Left forelimb (tissue), 1 donor: ENCODE data around the gene MTRF1L.

ENCODE experiments used
- DNase-seq: peaks from one replicate; pipeline ENCODE4 v3.0.0-alpha.2; 2018; ENCODE audit warnings: low spot score

MTRF1L gene, protein sequence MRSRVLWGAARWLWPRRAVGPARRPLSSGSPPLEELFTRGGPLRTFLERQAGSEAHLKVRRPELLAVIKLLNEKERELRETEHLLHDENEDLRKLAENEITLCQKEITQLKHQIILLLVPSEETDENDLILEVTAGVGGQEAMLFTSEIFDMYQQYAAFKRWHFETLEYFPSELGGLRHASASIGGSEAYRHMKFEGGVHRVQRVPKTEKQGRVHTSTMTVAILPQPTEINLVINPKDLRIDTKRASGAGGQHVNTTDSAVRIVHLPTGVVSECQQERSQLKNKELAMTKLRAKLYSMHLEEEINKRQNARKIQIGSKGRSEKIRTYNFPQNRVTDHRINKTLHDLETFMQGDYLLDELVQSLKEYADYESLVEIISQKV

DNA sequence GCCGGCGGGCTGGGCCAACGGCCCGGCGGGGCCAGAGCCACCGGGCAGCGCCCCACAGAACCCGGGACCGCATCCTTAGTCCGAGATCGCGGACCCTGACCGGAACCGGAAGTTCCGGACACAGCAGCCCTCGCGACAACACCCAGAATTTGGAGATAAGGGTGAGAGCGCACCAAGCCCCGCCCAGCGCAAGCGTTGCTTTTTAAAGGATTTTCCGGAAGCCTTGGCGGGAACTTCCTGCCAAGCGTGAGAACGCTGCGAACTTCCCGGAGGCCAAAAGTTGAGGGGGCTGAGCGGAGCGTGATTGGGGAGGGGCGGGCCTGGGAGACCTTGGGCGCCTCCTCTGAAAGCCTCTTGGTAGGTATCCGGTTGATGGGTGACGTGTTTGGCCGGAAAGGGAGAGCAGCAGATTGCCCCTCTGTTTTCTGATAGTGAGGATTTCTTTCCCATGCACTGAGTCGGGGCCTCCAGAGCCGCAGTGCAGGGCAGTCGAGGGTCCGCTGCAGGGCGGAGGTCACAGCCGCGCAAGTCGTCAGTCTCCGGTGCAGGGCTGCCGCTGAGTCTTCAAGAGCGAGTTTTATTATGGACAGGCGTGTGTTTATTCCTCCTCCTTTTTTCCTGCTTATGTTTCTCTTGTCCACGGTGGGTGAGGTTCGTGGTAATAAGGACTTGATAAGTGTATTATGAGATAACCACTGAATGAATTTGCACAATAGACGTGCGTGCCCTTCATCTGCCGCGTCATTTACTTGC is at the start of gene MTRF1L:
Gene MTRF1L, minus strand, starts transcription at position 97 of the 753 bp plus-strand sequence. Its CDS starts 24 bp downstream, at position 73.
- DNase-seq: peak; percentile 95

GRCh38 chr6:153051801-153052200 is 49.3 kb upstream of the MTRF1L start:
- DNase-seq: no peak

- no peak for DNase-seq
These were observed 46.1 kb upstream of the MTRF1L start for GRCh38 chr6:153048631-153049030.

DNA sequence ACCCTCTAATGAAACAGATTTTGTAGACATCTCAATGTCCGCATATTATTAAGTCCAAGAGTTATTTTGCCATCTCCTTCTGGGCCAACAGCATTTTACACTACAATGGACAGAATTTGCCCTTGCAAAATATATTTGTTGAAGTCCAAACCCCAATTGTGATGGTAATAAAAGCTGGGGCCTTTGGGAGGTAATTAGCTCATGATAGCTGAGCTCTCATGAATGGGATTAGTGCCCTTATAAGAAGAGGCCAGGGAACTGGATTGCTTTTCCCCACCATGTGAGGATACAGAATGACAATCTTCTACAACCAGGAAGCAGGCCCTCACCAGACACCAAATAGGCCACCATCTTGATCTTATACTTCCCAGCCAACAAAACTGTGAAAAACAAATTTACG is 44.9 kb upstream of the MTRF1L start:
- no peak for DNase-seq

DNA sequence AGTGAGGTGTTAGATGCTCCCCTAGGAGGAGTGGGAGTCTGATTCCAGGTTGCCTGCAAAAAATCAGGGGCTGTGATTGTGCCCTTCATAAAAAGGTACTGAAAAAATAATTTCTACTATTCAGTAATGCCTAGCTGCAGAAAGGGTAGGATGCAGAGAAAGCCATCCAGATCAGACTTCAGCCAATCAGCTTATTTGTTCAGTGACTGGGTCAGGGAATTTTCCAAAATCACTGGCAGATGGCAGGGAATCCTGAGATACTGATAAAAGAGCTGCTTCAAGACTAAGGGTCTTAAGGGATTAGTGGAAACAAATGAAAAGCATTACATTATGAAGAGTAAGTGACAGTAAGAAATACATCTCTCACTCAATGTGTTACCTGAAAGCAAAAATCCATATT is 42.8 kb upstream of the MTRF1L start:
- no peak for DNase-seq

GRCh38 chr6:153044295-153044694 is 41.8 kb upstream of the MTRF1L start:
- DNase-seq: no peak

DNA sequence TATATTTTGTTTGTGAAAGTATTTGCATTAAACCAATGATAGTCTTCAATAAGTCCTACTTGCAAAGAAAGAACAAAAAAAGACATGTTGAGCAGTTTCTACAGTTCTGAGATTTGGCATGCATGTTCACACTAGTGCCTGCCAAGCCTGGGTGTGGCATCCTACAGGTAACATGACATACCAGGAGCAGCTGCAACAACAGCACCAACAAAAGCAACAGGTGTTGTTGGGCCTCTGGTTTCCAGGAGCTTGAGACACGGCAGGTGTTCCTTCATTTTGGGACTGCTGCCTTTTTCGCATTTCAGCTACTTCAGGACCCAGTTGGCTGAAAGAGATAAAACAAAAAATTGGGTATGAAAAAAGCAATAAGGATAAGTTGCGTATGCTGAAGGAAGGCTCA is 41.2 kb upstream of the MTRF1L start:
- no peak for DNase-seq

DNA sequence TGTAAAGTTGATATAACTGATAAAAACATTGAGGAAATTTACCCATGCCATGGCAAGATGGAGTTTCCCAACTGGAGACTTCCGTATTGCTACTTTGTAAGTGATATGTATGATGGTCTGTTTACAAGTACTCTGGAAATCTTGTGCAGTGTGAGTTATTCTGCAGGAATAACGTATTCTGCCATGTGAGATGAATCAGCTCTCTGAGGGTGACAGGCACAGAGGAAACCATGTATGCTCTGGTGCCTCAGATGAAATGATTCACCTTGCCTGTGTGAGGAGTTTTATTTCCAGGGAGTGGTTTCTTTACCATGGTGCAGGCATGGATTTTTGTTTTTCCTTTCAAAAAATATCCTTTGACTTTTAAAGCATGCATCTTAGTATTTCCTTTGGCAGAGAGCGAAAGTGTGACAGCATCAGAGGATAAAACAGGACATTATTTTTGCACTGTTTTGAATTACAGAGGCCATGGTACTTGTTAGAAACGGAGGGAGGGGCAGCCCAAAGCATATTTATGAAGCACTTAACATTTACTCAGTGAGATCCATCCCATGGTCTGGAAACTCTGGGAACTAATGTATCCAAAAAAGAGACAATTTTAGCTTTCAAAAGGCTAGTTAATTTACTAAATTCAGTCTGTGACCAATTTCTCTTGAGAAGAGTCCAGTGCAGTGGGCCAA is 36.0 kb upstream of the MTRF1L start:
- no peak for DNase-seq

DNA sequence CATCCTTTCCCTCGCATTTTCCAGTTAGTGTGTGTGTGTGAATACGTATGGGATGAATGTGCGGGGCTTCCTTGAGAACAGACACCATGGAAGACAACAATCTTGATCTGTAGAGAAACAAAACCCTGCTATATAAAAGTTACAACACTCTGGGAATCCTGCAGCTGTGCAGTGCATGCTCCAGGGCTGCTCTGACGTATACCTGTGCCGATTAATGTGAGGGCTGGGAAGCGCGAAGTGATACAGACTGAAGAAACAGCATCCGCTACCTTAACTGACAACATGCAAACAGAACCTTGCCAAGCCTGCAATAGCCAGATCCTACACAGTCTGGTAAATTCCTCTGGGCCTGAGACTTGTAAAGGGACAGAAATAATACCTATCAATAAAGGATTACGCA is 31.6 kb upstream of the MTRF1L start:
- no peak for DNase-seq

DNA sequence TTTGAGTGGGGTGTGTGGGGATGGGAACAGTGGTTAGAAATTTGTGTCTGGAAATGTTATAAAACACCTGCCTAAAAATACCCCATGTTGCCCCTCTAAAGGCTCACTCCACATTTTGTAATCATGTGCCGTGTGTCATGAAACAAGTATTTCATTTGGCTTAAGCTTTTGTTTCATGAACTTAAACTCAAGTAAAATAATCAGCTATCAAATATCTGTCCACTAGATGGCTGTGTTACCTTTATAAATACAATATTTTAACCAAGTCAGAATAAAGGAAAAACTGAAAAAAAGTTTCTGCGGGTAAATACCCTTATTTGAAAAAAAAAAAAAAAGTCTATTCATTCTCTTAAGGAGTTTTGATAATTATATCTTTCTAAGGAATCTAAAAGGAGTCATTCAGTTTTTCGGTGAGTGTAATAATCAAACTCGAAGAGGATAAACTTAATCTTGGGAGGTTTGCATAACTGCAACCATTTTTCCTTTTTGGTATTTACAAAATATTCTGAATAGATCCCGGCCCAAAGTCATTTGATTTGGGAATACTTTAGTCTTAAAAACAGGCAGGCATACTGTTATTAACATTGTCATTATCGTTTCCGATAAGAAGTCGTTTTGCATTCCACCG is 29.9 kb upstream of the MTRF1L start:
- DNase-seq: no peak

GRCh38 chr6:153031335-153031955 is 28.9 kb upstream of the MTRF1L start:
- DNase-seq: no peak

- DNase-seq: no peak
These were observed 26.5 kb upstream of the MTRF1L start for GRCh38 chr6:153028963-153029362.

- no peak for DNase-seq
These were observed 25.8 kb upstream of the MTRF1L start for GRCh38 chr6:153028286-153028685.

- no peak for DNase-seq
These were observed 25.0 kb upstream of the MTRF1L start for GRCh38 chr6:153027480-153027879.

- DNase-seq: no peak
These were observed 22.2 kb upstream of the MTRF1L start for GRCh38 chr6:153024709-153025017.

- DNase-seq: no peak
These were observed 21.6 kb upstream of the MTRF1L start for GRCh38 chr6:153023977-153024708.

GRCh38 chr6:153018355-153018754 is 15.8 kb upstream of the MTRF1L start:
- no peak for DNase-seq

GRCh38 chr6:153016846-153017245 is 14.3 kb upstream of the MTRF1L start:
- DNase-seq: no peak

DNA sequence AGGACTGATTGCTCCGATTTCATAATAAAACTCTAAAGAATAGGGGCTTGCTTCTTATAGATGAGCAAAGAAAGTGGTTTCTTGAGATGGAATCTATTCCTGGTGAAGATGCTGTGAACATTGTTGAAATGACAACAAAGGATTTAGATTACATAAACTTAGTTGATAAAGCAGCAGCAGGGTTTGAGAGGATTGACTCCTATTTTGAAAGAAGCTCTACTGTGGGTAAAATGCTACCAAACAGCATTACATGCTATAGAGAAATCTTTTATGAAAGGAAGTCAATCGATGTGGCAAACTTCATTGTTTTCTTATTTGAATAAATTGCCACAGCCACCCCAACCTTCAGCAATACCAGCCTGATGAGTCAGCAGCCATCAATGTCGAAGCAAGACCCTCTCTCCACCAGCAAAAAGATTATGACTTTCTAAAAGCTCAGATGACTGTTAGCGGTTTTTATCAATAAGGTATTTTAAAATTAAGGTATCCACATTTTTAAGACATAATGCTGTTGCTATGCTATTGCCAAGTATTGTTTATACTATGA is 12.7 kb upstream of the MTRF1L start:
- no peak for DNase-seq

DNA sequence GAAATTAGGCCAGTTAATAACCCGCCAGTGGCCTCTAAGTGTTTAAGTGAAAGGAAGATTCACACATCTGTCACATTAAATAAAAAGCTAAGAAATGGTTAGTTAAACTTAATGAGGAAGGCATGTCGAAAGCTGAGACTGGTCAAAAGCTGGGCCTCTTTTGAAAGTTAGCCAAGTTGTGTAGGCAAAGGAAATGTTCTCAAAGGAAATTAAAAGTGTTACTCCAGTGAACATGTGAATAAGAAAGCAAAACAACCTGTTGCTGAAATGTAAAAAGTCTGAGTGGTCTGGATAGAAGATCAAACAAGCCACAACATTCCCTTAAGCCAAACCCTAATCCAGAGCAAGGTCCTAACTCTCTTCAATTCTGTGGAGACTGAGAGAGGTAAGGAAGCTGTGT is 10.9 kb upstream of the MTRF1L start:
- no peak for DNase-seq

DNA sequence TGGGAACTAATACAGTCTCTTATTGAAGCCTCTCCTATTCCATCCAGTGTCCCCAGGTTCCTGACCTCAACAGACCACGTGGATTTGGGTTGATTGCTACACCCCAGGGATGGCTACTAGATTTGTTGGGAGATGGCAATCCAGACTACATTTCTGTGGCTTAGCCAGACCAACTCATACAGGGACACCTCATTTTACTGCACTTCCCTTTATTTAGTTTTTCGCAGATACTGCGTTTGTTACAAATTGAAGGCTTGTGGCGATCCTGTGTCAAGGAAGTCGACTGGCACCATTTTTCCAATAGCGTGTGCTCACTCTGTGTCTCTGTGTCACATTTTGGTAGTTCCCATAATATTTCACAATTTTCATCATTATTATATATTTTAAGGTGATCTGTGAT is 10.3 kb upstream of the MTRF1L start:
- DNase-seq: no peak
